K562 (cell line): Measurements from ENCODE around the gene MPDU1. TPM values are rescaled to one million over a fixed set of nuclear protein-coding genes. Genes with fewer than 3 reads are reported as not detected.
A peak's percentile ranks its signal among the peaks of the same experiment; 100 is the strongest.

Experiments used
- BACH1 ChIP-seq: fragments of 200-800 bp; sonication (Bioruptor generic); IDR thresholded peaks from 2 replicates; pipeline ENCODE4 v1.6.1; 2016; ENCODE audit warnings: missing genetic modification characterization, missing compliant biosample characterization
- NR2F6 ChIP-seq: fragments of 450-650 bp; formaldehyde crosslinking; IDR thresholded peaks from 2 replicates; pipeline ENCODE4 v1.4.0; 2020; ENCODE audit warnings: mild to moderate bottlenecking
- ZNF3 ChIP-seq: fragments of 250-450 bp; sonication (Bioruptor Pico); IDR thresholded peaks from 2 replicates; pipeline ENCODE4 v1.5.0; 2021; ENCODE audit warnings: mild to moderate bottlenecking, moderate library complexity
- ZNF57 ChIP-seq: fragments of 450-650 bp; formaldehyde crosslinking; IDR thresholded peaks from 2 replicates; pipeline ENCODE4 v1.4.0; 2020; ENCODE audit warnings: mild to moderate bottlenecking, moderate library complexity
- ZNF699 ChIP-seq: fragments of 250-450 bp; sonication (Bioruptor Pico); IDR thresholded peaks from 2 replicates; pipeline ENCODE4 v1.8.0; 2021; ENCODE audit warnings: mild to moderate bottlenecking, moderate library complexity; ENCODE audit not compliant: insufficient replicate concordance
- ZZZ3 ChIP-seq: fragments of 450-650 bp; IDR thresholded peaks from 2 replicates; pipeline ENCODE4 v1.6.1; 2016; ENCODE audit warnings: antibody characterized with exemption, mild to moderate bottlenecking, moderate library complexity
- polyA plus RNA-seq, 8 experiments: library from polyadenylated mRNA; depleted of rRNA in 4 of 8; stranded (reverse) in 5 of 8; unstranded in 3 of 8; fragments of >200 nt; fragmentation: Nextera tagmentation in 2 of 8; fragmentation: Illumina TruSeq in 1 of 8; extraction: Ambion mirVana in 2 of 8; extraction: Trizol in 1 of 8; gene quantifications; 2 replicates each; pipeline versions ENCODE4 v1.2.1 to v1.2.3, GENCODE V29; 2011 to 2014; ENCODE audit warnings: inconsistent platforms in 1 of 8, missing spikeins in 1 of 8
- total RNA-seq, 7 experiments: library from RNA; depleted of rRNA in 6 of 7; stranded (reverse); fragments of >200 nt in 6 of 7; fragmentation: Illumina TruSeq in 2 of 7; extraction: Trizol in 2 of 7; gene quantifications; 2 replicates each; pipeline versions ENCODE4 v1.2.1 to v1.2.3, GENCODE V29; 2011 to 2021; ENCODE audit warnings: low replicate concordance in 1 of 7
- TF ChIP-seq, protein P1 (sequence below): sonication (generic); formaldehyde crosslinking; IDR thresholded peaks from 2 replicates; pipeline ENCODE4 v1.8.0; 2022; ENCODE audit warnings: mild to moderate bottlenecking, missing genetic modification reagents
- TF ChIP-seq, protein P2 (sequence below): fragments of 450-650 bp; conservative IDR thresholded peaks from 2 replicates; pipeline ENCODE4 v1.6.1; 2016; ENCODE audit warnings: missing genetic modification characterization, low read depth, mild to moderate bottlenecking, control low read depth, missing compliant biosample characterization
- TF ChIP-seq, protein P3 (sequence below): fragments of 250-450 bp; sonication (Bioruptor Pico); IDR thresholded peaks from 2 replicates; pipeline ENCODE4 v1.8.0; 2021; ENCODE audit warnings: moderate library complexity, mild to moderate bottlenecking, inconsistent platforms
- TF ChIP-seq, protein P4 (sequence below): fragments of 450-650 bp; IDR thresholded peaks from 2 replicates; pipeline ENCODE4 v1.6.1; 2016
- TF ChIP-seq, protein P5 (sequence below): fragments of 450-650 bp; IDR thresholded peaks from 2 replicates; pipeline ENCODE4 v1.6.1; 2016; ENCODE audit warnings: missing biosample characterization, missing genetic modification characterization
- TF ChIP-seq, protein P6 (sequence below): fragments of 250-450 bp; sonication (Bioruptor Pico); IDR thresholded peaks from 2 replicates; pipeline ENCODE4 v1.4.0; 2020; ENCODE audit warnings: mild to moderate bottlenecking, moderate library complexity

Gene MPDU1
- total and polyA plus RNA-seq, 9 of the 15 experiments (the other 6 are each of a cell fraction or from before 2014, with no cell fraction given): 4.9 to 179 (median 77.1) TPM

DNA sequence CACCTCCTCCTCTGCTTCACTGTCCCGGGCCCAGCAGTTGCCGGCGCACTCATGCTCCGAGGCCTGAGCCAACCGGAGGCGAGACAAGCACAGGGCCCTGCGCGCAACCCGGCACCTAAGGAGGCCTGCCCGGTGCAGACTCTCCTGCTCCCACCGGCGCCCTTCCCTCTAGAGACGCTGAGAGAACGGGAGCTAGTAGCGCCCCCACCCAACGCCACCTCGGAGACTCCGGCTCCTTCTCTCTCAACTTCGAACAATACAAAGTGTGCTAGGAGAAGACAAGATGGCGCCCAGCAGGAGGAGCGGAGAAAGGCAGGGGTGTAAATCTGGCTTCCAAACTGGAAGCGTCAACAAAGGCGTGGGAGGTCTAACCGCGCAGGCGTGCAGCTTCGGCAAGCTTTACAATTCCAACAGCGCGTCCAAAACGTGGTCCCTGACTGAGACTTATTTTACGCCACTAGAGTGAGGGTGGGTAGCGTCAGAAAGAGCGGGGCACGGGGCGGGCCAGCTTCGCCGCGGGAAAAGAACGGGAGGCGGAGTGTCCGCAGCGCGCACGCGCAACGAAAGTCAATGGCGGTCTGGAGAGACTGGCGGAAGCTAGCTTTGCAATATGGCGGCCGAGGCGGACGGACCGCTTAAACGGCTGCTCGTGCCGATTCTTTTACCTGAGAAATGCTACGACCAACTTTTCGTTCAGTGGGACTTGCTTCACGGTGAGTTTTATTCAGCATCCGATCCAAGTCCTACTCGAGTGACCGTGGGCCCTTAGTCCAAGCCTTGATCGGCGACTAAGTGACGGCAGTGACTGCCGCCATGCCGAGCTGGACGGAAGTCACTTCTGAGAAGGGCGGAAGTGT lies at the start of gene MPDU1 (continued):
- TF ChIP-seq, protein P1, sequence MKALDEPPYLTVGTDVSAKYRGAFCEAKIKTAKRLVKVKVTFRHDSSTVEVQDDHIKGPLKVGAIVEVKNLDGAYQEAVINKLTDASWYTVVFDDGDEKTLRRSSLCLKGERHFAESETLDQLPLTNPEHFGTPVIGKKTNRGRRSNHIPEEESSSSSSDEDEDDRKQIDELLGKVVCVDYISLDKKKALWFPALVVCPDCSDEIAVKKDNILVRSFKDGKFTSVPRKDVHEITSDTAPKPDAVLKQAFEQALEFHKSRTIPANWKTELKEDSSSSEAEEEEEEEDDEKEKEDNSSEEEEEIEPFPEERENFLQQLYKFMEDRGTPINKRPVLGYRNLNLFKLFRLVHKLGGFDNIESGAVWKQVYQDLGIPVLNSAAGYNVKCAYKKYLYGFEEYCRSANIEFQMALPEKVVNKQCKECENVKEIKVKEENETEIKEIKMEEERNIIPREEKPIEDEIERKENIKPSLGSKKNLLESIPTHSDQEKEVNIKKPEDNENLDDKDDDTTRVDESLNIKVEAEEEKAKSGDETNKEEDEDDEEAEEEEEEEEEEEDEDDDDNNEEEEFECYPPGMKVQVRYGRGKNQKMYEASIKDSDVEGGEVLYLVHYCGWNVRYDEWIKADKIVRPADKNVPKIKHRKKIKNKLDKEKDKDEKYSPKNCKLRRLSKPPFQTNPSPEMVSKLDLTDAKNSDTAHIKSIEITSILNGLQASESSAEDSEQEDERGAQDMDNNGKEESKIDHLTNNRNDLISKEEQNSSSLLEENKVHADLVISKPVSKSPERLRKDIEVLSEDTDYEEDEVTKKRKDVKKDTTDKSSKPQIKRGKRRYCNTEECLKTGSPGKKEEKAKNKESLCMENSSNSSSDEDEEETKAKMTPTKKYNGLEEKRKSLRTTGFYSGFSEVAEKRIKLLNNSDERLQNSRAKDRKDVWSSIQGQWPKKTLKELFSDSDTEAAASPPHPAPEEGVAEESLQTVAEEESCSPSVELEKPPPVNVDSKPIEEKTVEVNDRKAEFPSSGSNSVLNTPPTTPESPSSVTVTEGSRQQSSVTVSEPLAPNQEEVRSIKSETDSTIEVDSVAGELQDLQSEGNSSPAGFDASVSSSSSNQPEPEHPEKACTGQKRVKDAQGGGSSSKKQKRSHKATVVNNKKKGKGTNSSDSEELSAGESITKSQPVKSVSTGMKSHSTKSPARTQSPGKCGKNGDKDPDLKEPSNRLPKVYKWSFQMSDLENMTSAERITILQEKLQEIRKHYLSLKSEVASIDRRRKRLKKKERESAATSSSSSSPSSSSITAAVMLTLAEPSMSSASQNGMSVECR (CRISPR knock-in tag): peak; percentile 66; the same call in 1 of the 2 replicates
- TF ChIP-seq, protein P2, sequence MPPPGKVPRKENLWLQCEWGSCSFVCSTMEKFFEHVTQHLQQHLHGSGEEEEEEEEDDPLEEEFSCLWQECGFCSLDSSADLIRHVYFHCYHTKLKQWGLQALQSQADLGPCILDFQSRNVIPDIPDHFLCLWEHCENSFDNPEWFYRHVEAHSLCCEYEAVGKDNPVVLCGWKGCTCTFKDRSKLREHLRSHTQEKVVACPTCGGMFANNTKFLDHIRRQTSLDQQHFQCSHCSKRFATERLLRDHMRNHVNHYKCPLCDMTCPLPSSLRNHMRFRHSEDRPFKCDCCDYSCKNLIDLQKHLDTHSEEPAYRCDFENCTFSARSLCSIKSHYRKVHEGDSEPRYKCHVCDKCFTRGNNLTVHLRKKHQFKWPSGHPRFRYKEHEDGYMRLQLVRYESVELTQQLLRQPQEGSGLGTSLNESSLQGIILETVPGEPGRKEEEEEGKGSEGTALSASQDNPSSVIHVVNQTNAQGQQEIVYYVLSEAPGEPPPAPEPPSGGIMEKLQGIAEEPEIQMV (tag): no peak
- no peak for TF ChIP-seq ZNF3
- TF ChIP-seq, protein P3, sequence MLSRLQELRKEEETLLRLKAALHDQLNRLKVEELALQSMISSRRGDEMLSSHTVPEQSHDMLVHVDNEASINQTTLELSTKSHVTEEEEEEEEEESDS (CRISPR knock-in tag): no peak
- TF ChIP-seq BACH1 (tag): peak; percentile 71; the same call in 1 of the 2 replicates
- TF ChIP-seq, protein P4, sequence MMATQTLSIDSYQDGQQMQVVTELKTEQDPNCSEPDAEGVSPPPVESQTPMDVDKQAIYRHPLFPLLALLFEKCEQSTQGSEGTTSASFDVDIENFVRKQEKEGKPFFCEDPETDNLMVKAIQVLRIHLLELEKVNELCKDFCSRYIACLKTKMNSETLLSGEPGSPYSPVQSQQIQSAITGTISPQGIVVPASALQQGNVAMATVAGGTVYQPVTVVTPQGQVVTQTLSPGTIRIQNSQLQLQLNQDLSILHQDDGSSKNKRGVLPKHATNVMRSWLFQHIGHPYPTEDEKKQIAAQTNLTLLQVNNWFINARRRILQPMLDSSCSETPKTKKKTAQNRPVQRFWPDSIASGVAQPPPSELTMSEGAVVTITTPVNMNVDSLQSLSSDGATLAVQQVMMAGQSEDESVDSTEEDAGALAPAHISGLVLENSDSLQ: peak; percentile 48
- no peak for TF ChIP-seq ZZZ3
- TF ChIP-seq, protein P5, sequence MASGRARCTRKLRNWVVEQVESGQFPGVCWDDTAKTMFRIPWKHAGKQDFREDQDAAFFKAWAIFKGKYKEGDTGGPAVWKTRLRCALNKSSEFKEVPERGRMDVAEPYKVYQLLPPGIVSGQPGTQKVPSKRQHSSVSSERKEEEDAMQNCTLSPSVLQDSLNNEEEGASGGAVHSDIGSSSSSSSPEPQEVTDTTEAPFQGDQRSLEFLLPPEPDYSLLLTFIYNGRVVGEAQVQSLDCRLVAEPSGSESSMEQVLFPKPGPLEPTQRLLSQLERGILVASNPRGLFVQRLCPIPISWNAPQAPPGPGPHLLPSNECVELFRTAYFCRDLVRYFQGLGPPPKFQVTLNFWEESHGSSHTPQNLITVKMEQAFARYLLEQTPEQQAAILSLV (tag): peak; percentile 48; the same call in 1 of the 2 replicates
- TF ChIP-seq, protein P6, sequence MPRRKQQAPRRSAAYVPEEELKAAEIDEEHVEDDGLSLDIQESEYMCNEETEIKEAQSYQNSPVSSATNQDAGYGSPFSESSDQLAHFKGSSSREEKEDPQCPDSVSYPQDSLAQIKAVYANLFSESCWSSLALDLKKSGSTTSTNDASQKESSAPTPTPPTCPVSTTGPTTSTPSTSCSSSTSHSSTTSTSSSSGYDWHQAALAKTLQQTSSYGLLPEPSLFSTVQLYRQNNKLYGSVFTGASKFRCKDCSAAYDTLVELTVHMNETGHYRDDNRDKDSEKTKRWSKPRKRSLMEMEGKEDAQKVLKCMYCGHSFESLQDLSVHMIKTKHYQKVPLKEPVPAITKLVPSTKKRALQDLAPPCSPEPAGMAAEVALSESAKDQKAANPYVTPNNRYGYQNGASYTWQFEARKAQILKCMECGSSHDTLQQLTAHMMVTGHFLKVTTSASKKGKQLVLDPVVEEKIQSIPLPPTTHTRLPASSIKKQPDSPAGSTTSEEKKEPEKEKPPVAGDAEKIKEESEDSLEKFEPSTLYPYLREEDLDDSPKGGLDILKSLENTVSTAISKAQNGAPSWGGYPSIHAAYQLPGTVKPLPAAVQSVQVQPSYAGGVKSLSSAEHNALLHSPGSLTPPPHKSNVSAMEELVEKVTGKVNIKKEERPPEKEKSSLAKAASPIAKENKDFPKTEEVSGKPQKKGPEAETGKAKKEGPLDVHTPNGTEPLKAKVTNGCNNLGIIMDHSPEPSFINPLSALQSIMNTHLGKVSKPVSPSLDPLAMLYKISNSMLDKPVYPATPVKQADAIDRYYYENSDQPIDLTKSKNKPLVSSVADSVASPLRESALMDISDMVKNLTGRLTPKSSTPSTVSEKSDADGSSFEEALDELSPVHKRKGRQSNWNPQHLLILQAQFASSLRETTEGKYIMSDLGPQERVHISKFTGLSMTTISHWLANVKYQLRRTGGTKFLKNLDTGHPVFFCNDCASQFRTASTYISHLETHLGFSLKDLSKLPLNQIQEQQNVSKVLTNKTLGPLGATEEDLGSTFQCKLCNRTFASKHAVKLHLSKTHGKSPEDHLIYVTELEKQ: no peak
- TF ChIP-seq NR2F6: no peak
- TF ChIP-seq ZNF57: no peak
- no peak for TF ChIP-seq ZNF699 (CRISPR knock-in tag)
